Measurements from ENCODE around the gene SIDT2.
"Not testable (repeated sequence)": the region's sequence is repeated elsewhere in the genome, so short reads cannot be mapped to it uniquely, and the experiment has no call there.

SIDT2 gene

GRCh38 chr11:117172724-117173421 is 5.7 kb upstream of the SIDT2 start:
- FAIRE-seq = no peak

GRCh38 chr11:117175104-117175503 is 3.4 kb upstream of the SIDT2 start:
- no peak for FAIRE-seq

GRCh38 chr11:117175781-117176180 is 2.8 kb upstream of the SIDT2 start:
- no peak for FAIRE-seq

GRCh38 chr11:117176186-117176585 is 2.4 kb upstream of the SIDT2 start:
- no peak for FAIRE-seq

- FAIRE-seq = no peak
Measured at GRCh38 chr11:117177534-117178209, 871 bp upstream of the SIDT2 start.

GRCh38 chr11:117179048-117179999 is 781 bp downstream of the SIDT2 start:
- FAIRE-seq = no peak

- no peak for FAIRE-seq
Measured at GRCh38 chr11:117180020-117180419, 1.5 kb downstream of the SIDT2 start.

- peak; percentile 21 for FAIRE-seq
Measured at GRCh38 chr11:117180661-117181585, 2.4 kb downstream of the SIDT2 start.

- no peak for FAIRE-seq
Measured at GRCh38 chr11:117181586-117182550, 3.3 kb downstream of the SIDT2 start.

GRCh38 chr11:117182551-117182935 is 4.0 kb downstream of the SIDT2 start:
- no peak for FAIRE-seq

- not testable (repeated sequence) for FAIRE-seq
Measured at GRCh38 chr11:117183178-117183577, 4.6 kb downstream of the SIDT2 start.

- FAIRE-seq = no peak
Measured at GRCh38 chr11:117183724-117184349, 5.3 kb downstream of the SIDT2 start.

- FAIRE-seq = no peak
Measured at GRCh38 chr11:117185736-117186430, 7.3 kb downstream of the SIDT2 start.

- no peak for FAIRE-seq
Measured at GRCh38 chr11:117186431-117186761, 7.9 kb downstream of the SIDT2 start.

GRCh38 chr11:117187007-117187406 is 8.5 kb downstream of the SIDT2 start:
- no peak for FAIRE-seq

- FAIRE-seq = no peak
Measured at GRCh38 chr11:117187428-117187798, 8.9 kb downstream of the SIDT2 start.

- no peak for FAIRE-seq
Measured at GRCh38 chr11:117187799-117188481, 9.4 kb downstream of the SIDT2 start.

- no peak for FAIRE-seq
Measured at GRCh38 chr11:117188620-117189081, 10.1 kb downstream of the SIDT2 start.

- no peak for FAIRE-seq
Measured at GRCh38 chr11:117189191-117189940, 10.8 kb downstream of the SIDT2 start.
